Right kidney (tissue), 9 donors: ENCODE measurements around the gene OR52E8.

ENCODE experiments used
- DNase-seq: peaks from one replicate; pipeline ENCODE4 v3.0.0-alpha.2; 2016
- long read RNA-seq, 8 donors: transcript quantifications; one replicate each; lab custom pipeline, GENCODE V29; 2026

Gene OR52E8
- long read RNA-seq, donor 1: 0 reads
- long read RNA-seq, donor 2: 0 reads
- long read RNA-seq, donor 3: 0 reads
- long read RNA-seq, donor 4: 0 reads
- long read RNA-seq, donor 5: 0 reads
- long read RNA-seq, donor 6: 0 reads
- long read RNA-seq, donor 7: 0 reads
- long read RNA-seq, donor 8: 0 reads

DNA sequence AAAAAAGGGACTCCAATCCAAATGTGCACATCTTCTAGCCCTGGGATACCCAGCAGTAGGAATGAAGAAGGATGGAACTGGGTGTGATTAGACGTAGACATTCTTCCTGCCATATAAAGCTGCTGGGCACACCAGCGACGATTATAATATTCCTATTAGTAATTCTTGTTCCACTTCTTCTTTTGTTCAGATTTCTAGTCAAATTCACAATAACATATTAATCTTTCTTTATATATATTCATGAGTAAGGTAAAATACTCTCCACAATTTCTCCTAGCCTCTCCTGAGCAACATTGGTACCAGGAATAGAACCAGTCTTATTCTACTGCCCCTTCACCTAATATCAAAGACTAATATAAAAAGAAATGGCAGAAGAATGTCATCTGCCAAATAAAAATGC, at the start of gene OR52E8:
TSS of gene OR52E8 (minus strand) at position 101 of the 400 bp plus-strand sequence. CDS start at position 101, 0 bp downstream.
- DNase-seq: no peak

GRCh38 chr11:5899534-5899933, 42.0 kb upstream of the OR52E8 start:
- no peak for DNase-seq

DNA sequence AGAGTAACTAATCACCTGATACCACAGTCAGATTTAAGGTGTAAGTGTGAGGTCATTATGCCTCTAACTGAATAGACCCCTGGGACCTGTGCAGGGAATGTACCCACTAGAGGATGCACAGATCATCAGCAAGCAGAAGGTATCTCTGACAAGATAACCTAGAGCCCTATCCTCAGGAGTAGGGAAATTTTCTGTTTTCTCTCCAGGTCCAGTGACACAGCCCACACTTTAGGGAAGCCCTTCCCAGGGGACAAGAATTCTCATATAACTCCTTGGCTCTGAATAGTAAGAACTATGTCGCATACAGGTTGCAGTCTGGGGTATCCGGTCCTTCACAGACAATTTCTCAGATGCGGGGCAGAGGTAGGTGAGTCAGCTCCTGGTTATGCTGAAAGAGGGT, 35.4 kb upstream of the OR52E8 start, which contains the start of gene OR52E5:
TSS of gene OR52E5 (plus strand) at position 301 of the 400 bp plus-strand sequence. CDS start 7,569 bp downstream, outside the sequence.
- no peak for DNase-seq

GRCh38 chr11:5891216-5891800, 33.8 kb upstream of the OR52E8 start:
- no peak for DNase-seq

DNA sequence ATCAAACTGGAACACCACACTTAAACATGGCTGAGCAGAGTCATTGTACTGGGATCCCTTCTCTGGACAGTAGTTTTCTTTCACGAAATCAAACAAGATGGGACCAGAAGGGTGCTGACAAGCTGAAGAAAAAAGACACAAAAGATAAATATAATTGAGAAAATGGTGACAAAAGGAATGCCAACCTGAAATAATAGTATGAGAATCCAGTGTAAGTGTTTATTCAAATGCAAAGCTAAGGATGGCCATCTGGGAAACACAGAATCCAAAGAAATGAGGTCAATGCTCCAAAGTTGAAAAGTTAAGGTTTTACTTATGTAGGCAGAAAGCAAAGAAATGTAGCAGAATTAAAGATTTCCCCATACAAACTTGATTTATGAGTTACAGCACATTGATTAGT, 30.2 kb upstream of the OR52E8 start:
- no peak for DNase-seq

DNA sequence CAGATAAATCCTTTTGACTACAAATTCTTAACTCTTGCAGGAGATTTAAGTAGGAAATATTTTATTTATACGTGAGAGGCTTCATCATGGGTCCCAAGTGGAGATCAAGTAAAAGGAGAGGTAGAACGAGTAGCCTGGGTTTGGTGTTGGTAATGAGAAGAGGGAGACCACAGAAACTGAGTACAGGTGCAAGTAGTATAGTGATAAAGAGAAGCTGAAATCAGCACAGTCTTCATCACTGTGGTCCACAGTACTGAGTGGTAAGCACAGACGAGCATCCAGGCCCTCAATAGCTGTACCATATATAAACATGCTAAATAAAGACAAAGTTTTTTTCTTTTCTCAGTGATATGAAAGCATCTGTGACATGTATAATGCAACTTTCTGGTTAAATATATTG, 29.7 kb upstream of the OR52E8 start:
- DNase-seq: no peak

GRCh38 chr11:5881756-5882155, 24.3 kb upstream of the OR52E8 start:
- no peak for DNase-seq

DNA sequence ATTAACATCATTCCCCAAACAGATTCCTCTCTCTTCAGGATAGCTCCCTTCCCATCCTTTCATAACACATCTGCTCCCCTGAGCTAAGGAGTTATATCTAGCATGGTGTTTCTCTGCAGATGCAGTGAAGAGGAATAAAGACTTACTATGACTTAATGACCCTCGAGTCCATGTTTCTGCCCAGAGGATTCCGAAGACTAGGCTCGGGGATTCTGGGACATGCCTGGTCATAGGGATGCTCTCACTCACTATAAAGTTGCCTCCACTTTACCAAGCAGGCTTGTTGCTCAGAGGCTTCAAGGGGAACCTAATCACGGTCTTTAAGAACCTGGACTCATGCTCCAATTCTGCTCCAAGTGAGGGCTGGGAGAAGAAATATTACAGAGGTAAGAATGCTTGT, 22.8 kb upstream of the OR52E8 start, which contains the start of gene OR52E4:
TSS of gene OR52E4 (plus strand) at position 301 of the 400 bp plus-strand sequence. CDS start 3,664 bp downstream, outside the sequence.
- no peak for DNase-seq

DNA sequence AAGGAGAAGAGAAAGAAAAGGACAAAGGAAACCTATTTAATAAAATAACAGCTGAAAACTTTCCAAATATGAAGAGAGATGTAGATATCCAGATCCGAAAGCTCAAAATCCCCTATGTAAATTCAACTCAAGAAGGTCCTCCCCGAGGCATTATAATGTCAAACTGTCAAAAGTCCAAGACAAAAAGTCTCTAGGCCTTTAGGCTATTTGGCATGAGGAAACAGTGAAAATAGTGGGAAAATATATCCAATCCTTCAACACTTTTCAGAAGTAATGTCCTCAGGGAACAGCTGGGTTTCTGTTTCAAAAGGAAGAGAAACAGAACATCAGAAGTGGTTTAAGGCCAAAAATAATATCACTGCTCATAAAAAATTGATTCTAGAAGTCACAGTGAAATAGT, 21.1 kb upstream of the OR52E8 start:
- no peak for DNase-seq

DNA sequence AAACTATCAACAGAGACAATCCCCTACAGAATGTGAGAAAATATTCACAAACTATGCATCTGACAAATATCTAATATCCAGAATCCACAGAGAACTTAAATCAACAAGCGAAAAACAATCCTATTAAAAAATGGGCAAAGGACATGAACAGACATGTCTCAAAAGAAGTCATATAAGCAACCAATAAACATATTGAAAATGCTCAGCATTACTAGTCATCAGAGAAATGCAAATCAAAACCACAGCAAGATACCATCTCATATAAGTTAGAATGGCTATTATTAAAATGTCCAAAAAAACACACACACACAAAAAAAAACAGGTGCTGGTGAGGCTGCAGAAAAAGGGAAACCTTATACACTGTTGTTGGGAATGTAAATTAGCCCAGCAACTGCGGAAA, 8.3 kb upstream of the OR52E8 start:
- DNase-seq: no peak

- DNase-seq: no peak
Observed at GRCh38 chr11:5851002-5851401, 6.5 kb downstream of the OR52E8 start.

DNA sequence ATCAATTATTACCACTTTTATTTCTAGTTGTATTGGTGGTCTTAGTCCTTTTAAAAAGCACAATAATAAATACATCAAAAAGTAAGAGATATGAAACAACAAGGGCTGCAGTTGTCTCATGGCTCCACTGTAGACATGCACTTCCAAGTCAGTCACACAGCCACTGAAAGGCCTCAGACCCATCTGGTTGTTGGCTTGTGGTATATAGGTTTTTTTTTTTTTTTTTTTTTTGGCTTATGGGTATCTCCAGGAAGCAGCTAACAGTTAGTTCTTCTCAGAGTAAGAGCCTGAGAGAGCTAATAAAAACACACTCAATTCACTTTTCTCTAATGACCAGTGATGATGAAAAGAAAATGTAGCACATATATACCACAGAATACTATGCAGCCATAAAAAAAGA, 9.8 kb downstream of the OR52E8 start:
- no peak for DNase-seq

DNA sequence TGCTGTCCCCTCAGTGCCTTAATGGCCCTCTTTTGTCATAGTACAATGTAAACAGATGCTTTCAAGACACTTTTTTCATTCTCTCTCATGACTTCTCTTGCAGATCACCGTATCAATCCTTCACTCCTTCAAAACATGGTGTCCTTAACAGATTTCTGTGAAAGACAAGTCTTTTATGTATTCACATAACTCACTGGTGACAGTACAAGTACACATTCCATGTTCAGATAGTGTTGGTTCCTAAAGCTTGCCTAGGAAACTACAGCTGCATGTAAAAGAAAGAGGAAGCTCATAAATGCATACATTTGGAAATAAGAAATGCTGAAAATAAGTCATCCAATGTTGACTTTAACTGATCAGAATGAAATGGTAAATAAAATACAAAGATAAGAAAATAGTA, 10.8 kb downstream of the OR52E8 start:
- no peak for DNase-seq

DNA sequence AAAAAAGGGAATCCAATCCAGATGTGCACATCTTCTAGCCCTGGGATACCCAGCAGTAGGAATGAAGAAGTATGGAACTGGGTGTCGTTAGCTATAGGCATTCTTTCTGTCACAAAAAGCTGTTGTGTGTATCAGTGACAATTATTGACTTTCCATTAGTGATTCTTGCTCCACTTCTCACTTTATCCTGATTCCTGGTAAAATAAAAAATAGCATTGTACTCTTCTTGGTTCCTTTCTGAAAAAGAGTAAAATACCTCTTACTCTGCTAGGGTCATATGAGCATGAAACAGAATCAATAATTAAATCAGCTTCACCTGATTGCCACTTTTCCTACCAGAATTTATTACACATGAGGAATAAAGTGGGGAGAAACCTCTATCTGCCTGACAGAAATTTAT, 15.7 kb downstream of the OR52E8 start, which contains the start of gene OR52E6:
TSS of gene OR52E6 (minus strand) at position 101 of the 400 bp plus-strand sequence. CDS start at position 101, 0 bp downstream.
- DNase-seq: no peak

DNA sequence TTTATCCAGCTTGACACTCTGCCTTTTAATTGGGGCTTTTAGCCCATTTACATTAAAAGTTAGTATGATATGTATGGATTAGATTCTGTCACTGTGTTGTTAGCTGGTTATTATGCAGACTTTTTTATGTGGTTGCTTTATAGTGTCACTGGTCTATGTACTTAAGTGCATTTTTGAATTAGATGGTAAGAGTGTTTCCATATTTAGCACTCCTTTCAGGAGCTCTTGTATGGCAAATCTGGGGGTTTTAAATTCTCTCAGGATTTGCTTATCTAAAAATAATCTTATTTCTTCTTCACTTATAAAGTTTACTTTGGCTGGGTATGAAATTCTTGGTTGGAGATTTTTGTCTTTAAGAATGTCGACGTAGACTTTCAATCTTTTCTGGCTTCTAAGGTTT, 19.8 kb downstream of the OR52E8 start:
- no peak for DNase-seq

DNA sequence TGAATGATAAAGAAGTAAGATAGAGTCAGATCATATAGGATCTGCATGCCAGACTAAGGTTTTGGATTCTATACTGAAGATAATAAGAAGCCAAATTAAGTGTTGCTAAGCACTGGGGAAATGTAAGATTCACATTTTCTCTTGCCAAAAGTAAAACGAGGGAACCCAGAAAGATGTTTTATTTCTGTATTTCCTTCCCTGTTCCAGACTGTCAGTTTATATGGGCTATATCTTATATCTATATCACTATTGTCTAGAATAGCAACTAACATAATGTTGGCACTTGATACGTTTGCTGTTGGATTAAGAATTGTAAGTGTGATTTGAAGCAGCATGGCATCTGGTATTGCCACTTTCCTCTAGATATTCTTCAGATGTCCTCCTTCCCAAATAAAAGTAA, 24.0 kb downstream of the OR52E8 start:
- no peak for DNase-seq

DNA sequence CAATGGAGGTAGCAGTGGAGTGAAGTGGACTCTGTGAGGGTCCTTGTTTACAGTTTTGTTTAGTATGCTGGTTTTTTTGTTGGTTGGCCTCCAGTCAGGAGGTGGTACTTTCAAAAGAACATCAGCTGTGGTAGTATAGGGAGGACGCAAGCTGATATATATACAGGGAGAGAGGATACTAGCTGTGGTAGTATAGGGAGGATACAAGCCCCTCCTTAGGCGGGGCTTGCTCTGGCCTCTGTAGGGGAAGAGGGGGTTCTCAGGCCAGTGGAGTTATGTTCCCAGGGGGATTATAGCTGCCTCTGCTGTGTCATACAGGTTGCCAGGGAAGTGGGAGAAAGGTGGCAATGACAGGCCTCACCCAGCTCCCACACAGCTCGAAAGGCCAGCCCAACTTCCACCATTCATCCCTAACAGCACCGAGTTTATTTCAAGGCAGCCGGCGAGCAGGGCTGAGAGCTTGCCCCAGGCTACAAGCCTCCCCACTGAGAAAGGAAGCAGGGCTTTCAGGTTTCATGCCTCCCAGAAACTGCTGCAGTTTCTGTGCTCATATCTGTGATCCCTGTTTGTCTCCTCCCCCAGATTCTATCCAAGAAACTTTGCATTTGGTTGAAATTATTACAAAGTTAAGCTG, 26.2 kb downstream of the OR52E8 start:
- DNase-seq: no peak

GRCh38 chr11:5818245-5818886, 39.1 kb downstream of the OR52E8 start:
- no peak for DNase-seq

DNA sequence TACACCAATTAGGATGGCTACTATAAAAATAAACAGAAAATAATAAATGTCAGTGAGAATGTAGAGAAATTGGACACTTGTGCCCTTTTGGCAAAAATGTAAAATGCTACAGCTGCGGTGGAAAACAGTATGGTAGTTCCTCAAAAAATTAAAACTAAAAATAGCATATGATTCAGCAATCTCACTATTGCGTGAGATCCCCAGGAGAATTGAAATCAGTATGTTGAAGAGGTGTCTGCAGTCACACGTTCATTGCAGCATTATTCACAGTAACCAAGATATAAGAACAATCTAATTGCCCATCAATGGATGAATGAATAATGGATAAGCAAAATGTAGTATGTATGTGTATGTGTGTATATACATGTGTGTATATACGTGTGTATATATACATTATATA, 42.0 kb downstream of the OR52E8 start:
- DNase-seq: no peak

- DNase-seq: no peak
Observed at GRCh38 chr11:5809905-5810795, 47.3 kb downstream of the OR52E8 start.

- no peak for DNase-seq
Observed at GRCh38 chr11:5809122-5809519, 48.4 kb downstream of the OR52E8 start.

DNA sequence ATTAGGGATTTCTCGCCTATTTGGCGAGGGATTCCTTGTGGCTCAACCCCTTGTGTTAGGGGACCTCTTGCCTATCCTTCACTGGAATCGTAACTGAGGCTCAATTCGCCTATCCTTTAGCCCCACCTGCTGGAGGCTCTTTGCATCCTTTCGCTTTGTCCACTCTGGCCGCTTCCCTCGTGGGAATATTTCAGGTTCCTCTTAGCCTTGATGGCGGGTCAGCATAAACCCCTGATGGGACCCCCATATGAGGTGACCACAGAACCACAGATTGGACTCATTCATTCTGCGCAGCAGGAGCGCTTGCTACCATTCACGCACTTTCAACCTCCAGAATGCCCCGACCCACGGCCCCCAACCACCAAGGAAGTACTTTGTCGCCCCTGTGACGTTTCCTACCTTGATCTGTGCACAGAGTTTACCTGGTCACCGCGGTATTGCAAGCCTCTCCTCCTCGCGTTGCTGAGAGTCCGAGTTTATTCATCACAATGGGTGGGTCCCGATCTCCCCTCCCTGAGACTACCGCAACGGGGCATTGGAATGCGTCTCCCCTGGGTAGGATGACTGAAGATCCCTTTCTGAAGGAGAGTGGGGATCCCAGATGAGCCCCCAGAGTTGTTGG, 48.9 kb downstream of the OR52E8 start, which contains the start of gene OR52N2:
TSS of gene OR52N2 (plus strand) at position 425 of the 622 bp plus-strand sequence. CDS start 11,412 bp downstream, outside the sequence.
- peak; percentile 46 for DNase-seq
